OCI-LY1 (cell line): ENCODE results near the gene SGPP2.

Source experiments
- H2AFZ ChIP-seq: fragments of 200-600 bp; sonication (generic), shearing (Covaris generic); 2 replicates; pipeline ENCODE4 v1.6.0; 2014; ENCODE audit warnings: antibody characterized with exemption, mild to moderate bottlenecking, low read length
- H3F3A ChIP-seq: fragments of 200-600 bp; sonication (generic), shearing (Covaris generic); 2 replicates; pipeline ENCODE4 v1.6.0; 2014; ENCODE audit warnings: mild to moderate bottlenecking, antibody characterized with exemption, low read length, moderate library complexity; ENCODE audit not compliant: insufficient read depth
- H3K27ac ChIP-seq: fragments of 200-600 bp; sonication (generic); 2 replicates; pipeline ENCODE4 v1.5.1; 2014; ENCODE audit warnings: low read length, mixed run types, mild to moderate bottlenecking, low read depth; ENCODE audit not compliant: poor library complexity, severe bottlenecking
- H3K27me3 ChIP-seq: fragments of 200-600 bp; sonication (generic); 2 replicates; pipeline ENCODE4 v1.6.0; 2014; ENCODE audit warnings: antibody characterized with exemption, mild to moderate bottlenecking, low read length, moderate library complexity; ENCODE audit not compliant: insufficient read depth
- H3K36me3 ChIP-seq: fragments of 200-600 bp; sonication (generic); 2 replicates; pipeline ENCODE4 v1.6.1; 2014; ENCODE audit warnings: mild to moderate bottlenecking, antibody characterized with exemption, low read length, moderate library complexity, mixed read lengths; ENCODE audit not compliant: insufficient read depth
- H3K4me1 ChIP-seq: fragments of 200-600 bp; sonication (generic); 2 replicates; pipeline ENCODE4 v1.5.1; 2014; ENCODE audit warnings: mild to moderate bottlenecking, low read length, moderate library complexity; ENCODE audit not compliant: insufficient read depth, severe bottlenecking
- H3K4me2 ChIP-seq: fragments of 200-600 bp; sonication (generic), shearing (Covaris generic); 2 replicates; pipeline ENCODE4 v1.6.1; 2014; ENCODE audit warnings: low read length
- H3K4me3 ChIP-seq: fragments of 200-600 bp; sonication (generic); 2 replicates; pipeline ENCODE4 v1.5.1; 2014; ENCODE audit warnings: low read length, low read depth, mild to moderate bottlenecking, mixed read lengths; ENCODE audit not compliant: poor library complexity, severe bottlenecking
- H3K79me2 ChIP-seq: fragments of 200-600 bp; shearing (Covaris generic); 2 replicates; pipeline ENCODE4 v1.6.1; 2016; ENCODE audit warnings: mixed run types, low read length, mixed read lengths; ENCODE audit not compliant: insufficient read depth
- H3K9ac ChIP-seq: fragments of 200-600 bp; sonication (generic), shearing (Covaris generic); 2 replicates; pipeline ENCODE4 v1.6.1; 2014; ENCODE audit warnings: mild to moderate bottlenecking, low read length, mixed read lengths
- H3K9me2 ChIP-seq: fragments of 200-600 bp; sonication (generic), shearing (Covaris generic); 2 replicates; pipeline ENCODE4 v1.6.1; 2014; ENCODE audit warnings: low read depth, mild to moderate bottlenecking, low read length, mixed read lengths
- H3K9me3 ChIP-seq: fragments of 200-600 bp; shearing (Covaris generic); 2 replicates; pipeline ENCODE4 v1.6.1; 2014; ENCODE audit warnings: low read length, mixed read lengths
- H4K20me1 ChIP-seq: fragments of 200-600 bp; sonication (generic), shearing (Covaris generic); 2 replicates; pipeline ENCODE4 v1.6.0; 2016; ENCODE audit warnings: mild to moderate bottlenecking, low read length; ENCODE audit not compliant: insufficient read depth
- CTCF ChIP-seq: fragments of 200-600 bp; sonication (generic), shearing (Covaris generic); IDR thresholded peaks from 2 replicates; pipeline ENCODE4 v1.5.1; 2017; ENCODE audit warnings: mild to moderate bottlenecking, antibody characterized with exemption, low read length, moderate library complexity, mixed read lengths
- EZH2 ChIP-seq: fragments of 200-600 bp; sonication (generic), shearing (Covaris generic); IDR thresholded peaks from 2 replicates; pipeline ENCODE4 v1.8.0; 2017; ENCODE audit warnings: borderline replicate concordance, mixed run types, mild to moderate bottlenecking, antibody characterized with exemption, low read length, moderate library complexity, mixed read lengths

Gene SGPP2

GRCh38 chr2:222518570-222519381, 94.4 kb downstream of the SGPP2 start:
- Histone ChIP-seq H4K20me1 (no peaks in the 10 kb centered on the region), H2AFZ (no peak overlapping the region), H3K4me1 (no peaks in the 10 kb centered on the region), H3K4me3 (no peak overlapping the region), H3K4me2 (no peak overlapping the region), H3K9ac (no peak overlapping the region), H3K27me3 (no peaks in the 10 kb centered on the region), H3K27ac (no peak overlapping the region), H3K79me2 (no peaks in the 10 kb centered on the region), H3K9me3 (no peaks in the 10 kb centered on the region), H3K9me2 (no peaks in the 10 kb centered on the region), H3F3A (no peaks in the 10 kb centered on the region), H3K36me3 (no peaks in the 10 kb centered on the region)
- no peak for TF ChIP-seq CTCF
- no peak for TF ChIP-seq EZH2

- no peaks in the 10 kb centered on the region for H3K9me2 ChIP-seq
- no peaks in the 10 kb centered on the region for H4K20me1 ChIP-seq
- H3K4me2 ChIP-seq, result no peak overlapping the region
- no peaks in the 10 kb centered on the region for H3K36me3 ChIP-seq
- no peak overlapping the region for H3K27ac ChIP-seq
- no peak overlapping the region for H3K4me3 ChIP-seq
- H2AFZ ChIP-seq, result no peak overlapping the region
- H3K9ac ChIP-seq, result no peak overlapping the region
- no peaks in the 10 kb centered on the region for H3K4me1 ChIP-seq
- H3K79me2 ChIP-seq, result no peaks in the 10 kb centered on the region
- no peaks in the 10 kb centered on the region for H3K9me3 ChIP-seq
- H3F3A ChIP-seq, result no peaks in the 10 kb centered on the region
- H3K27me3 ChIP-seq, result no peaks in the 10 kb centered on the region
- TF ChIP-seq EZH2 (no peak), CTCF (no peak)
Measured at GRCh38 chr2:222521099-222521498, 96.8 kb downstream of the SGPP2 start.

- Histone ChIP-seq H2AFZ (no peak overlapping the region), H3K27ac (no peak overlapping the region), H3K79me2 (no peaks in the 10 kb centered on the region), H4K20me1 (no peaks in the 10 kb centered on the region), H3K4me2 (no peak overlapping the region), H3K27me3 (no peaks in the 10 kb centered on the region), H3K9ac (no peak overlapping the region), H3K9me2 (no peaks in the 10 kb centered on the region), H3K36me3 (no peaks in the 10 kb centered on the region), H3K4me1 (no peaks in the 10 kb centered on the region), H3F3A (no peaks in the 10 kb centered on the region), H3K4me3 (no peak overlapping the region), H3K9me3 (no peaks in the 10 kb centered on the region)
- TF ChIP-seq CTCF (no peak), EZH2 (no peak)
Measured at GRCh38 chr2:222522082-222522481, 97.7 kb downstream of the SGPP2 start.
